ENCODE measurements around the gene SLPI. TPM values are rescaled to one million over a fixed set of nuclear protein-coding genes. Genes with fewer than 3 reads are reported as not detected.

Gene SLPI
- total RNA-seq, 3 donors from 2014 or later (not counting 1 experiment from before 2014, with no cell fraction given), result 0.90 TPM; not detected in 2

- Mint-ChIP-seq H3K4me3 (no peak overlapping the region), H3K9me3 (no peaks in the 10 kb centered on the region), H3K27me3 (ENCODE audit: low read depth in 2 of 2) (peaks cover 33 to 71% of the 10 kb centered on the region in 2 donors), H3K27ac (no peak overlapping the region), H3K4me1 (no peaks in the 10 kb centered on the region), H3K36me3 (no peaks in the 10 kb centered on the region)
- Histone ChIP-seq H3K4me1 (ENCODE audit: control insufficient read depth, insufficient read depth, low read length) (no peaks in the 10 kb centered on the region), H3K27me3 (ENCODE audit: control insufficient read depth, insufficient read depth, low read length) (peaks cover 27% of the 10 kb centered on the region), H3K4me3 (ENCODE audit: low read length) (no peak overlapping the region), H3K9me3 (ENCODE audit: control insufficient read depth, insufficient read depth, low read length) (no peaks in the 10 kb centered on the region), H3K27ac (ENCODE audit: low read length) (no peak overlapping the region), H3K36me3 (ENCODE audit: control insufficient read depth, insufficient read depth, low read length) (no peaks in the 10 kb centered on the region)
- no peak for ATAC-seq
- DNase-seq, result no peak
- intact Hi-C loops (cut with micrococcal nuclease), result no loop called here
- TF ChIP-seq CTCF (IDR thresholded peaks at IDR 0.05), result no peak
Measured at GRCh38 chr20:45248609-45249008, 5.8 kb downstream of the SLPI start.

GRCh38 chr20:45247865-45248264 lies 6.5 kb downstream of the SLPI start:
- Mint-ChIP-seq H3K9me3 (no peaks in the 10 kb centered on the region), H3K27ac (no peak overlapping the region), H3K4me3 (no peak overlapping the region), H3K4me1 (no peaks in the 10 kb centered on the region), H3K27me3 (ENCODE audit: low read depth in 2 of 2) (peaks cover 33 to 73% of the 10 kb centered on the region in 2 donors), H3K36me3 (no peaks in the 10 kb centered on the region)
- no peaks in the 10 kb centered on the region for H3K4me1 ChIP-seq (ENCODE audit: control insufficient read depth, insufficient read depth, low read length)
- H3K36me3 ChIP-seq (ENCODE audit: control insufficient read depth, insufficient read depth, low read length), result no peaks in the 10 kb centered on the region
- TF ChIP-seq CTCF (IDR thresholded peaks at IDR 0.05), result no peak
- intact Hi-C loops (cut with micrococcal nuclease), result no loop called here
- no peaks in the 10 kb centered on the region for H3K9me3 ChIP-seq (ENCODE audit: control insufficient read depth, insufficient read depth, low read length)
- no peak overlapping the region for H3K4me3 ChIP-seq (ENCODE audit: low read length)
- ATAC-seq (no peak), DNase-seq (no peak)
- no CpG with 5 or more reads among the region's 1 CpG for WGBS (ENCODE audit: insufficient coverage)
- H3K27me3 ChIP-seq (ENCODE audit: control insufficient read depth, insufficient read depth, low read length), result peaks cover 27% of the 10 kb centered on the region
- H3K27ac ChIP-seq (ENCODE audit: low read length), result no peak overlapping the region

GRCh38 chr20:45246109-45246508 lies 8.3 kb downstream of the SLPI start:
- no peak for ATAC-seq
- DNase-seq, result no peak
- H3K27ac Mint-ChIP-seq, result no peak overlapping the region
- Histone ChIP-seq H3K4me3 (ENCODE audit: low read length) (no peak overlapping the region), H3K4me1 (ENCODE audit: control insufficient read depth, insufficient read depth, low read length) (no peaks in the 10 kb centered on the region), H3K9me3 (ENCODE audit: control insufficient read depth, insufficient read depth, low read length) (no peaks in the 10 kb centered on the region), H3K36me3 (ENCODE audit: control insufficient read depth, insufficient read depth, low read length) (no peaks in the 10 kb centered on the region), H3K27ac (ENCODE audit: low read length) (no peak overlapping the region), H3K27me3 (ENCODE audit: control insufficient read depth, insufficient read depth, low read length) (peaks cover 22% of the 10 kb centered on the region)
- no peaks in the 10 kb centered on the region for H3K9me3 Mint-ChIP-seq
- intact Hi-C loops (cut with micrococcal nuclease), result no loop called here
- no peaks in the 10 kb centered on the region for H3K4me1 Mint-ChIP-seq
- peaks cover 33 to 74% of the 10 kb centered on the region in 2 donors for H3K27me3 Mint-ChIP-seq (ENCODE audit: low read depth in 2 of 2)
- no peak for TF ChIP-seq CTCF (IDR thresholded peaks at IDR 0.05)
- no peaks in the 10 kb centered on the region for H3K36me3 Mint-ChIP-seq
- no peak overlapping the region for H3K4me3 Mint-ChIP-seq
- WGBS (ENCODE audit: insufficient coverage), result 29% methylated on average over 6 of the region's 6 CpGs

GRCh38 chr20:45238139-45238538 lies 16.2 kb downstream of the SLPI start:
- H3K27ac ChIP-seq (ENCODE audit: low read length), result no peak overlapping the region
- no peak overlapping the region for H3K4me3 ChIP-seq (ENCODE audit: low read length)
- H3K27me3 ChIP-seq (ENCODE audit: control insufficient read depth, insufficient read depth, low read length), result peaks cover 6% of the 10 kb centered on the region
- no peaks in the 10 kb centered on the region for H3K36me3 ChIP-seq (ENCODE audit: control insufficient read depth, insufficient read depth, low read length)
- peaks cover 5% of the 10 kb centered on the region for H3K9me3 ChIP-seq (ENCODE audit: control insufficient read depth, insufficient read depth, low read length)
- no peaks in the 10 kb centered on the region for H3K4me1 Mint-ChIP-seq
- no peaks in the 10 kb centered on the region for H3K4me1 ChIP-seq (ENCODE audit: control insufficient read depth, insufficient read depth, low read length)
- intact Hi-C loops (cut with micrococcal nuclease), result no loop called here
- no peak overlapping the region for H3K4me3 Mint-ChIP-seq
- H3K27ac Mint-ChIP-seq, result no peak overlapping the region
- ATAC-seq, result no peak
- DNase-seq, result no peak
- WGBS (ENCODE audit: insufficient coverage), result 90% methylated on average over 2 of the region's 2 CpGs
- no peaks in the 10 kb centered on the region for H3K36me3 Mint-ChIP-seq
- H3K27me3 Mint-ChIP-seq (ENCODE audit: low read depth in 2 of 2), result peaks cover 14 to 41% of the 10 kb centered on the region in 2 donors
- H3K9me3 Mint-ChIP-seq, result peaks cover 0 to 2% of the 10 kb centered on the region in 2 donors
- TF ChIP-seq CTCF (IDR thresholded peaks at IDR 0.05), result no peak

Data from natural killer cell (primary cell).